Measurements from ENCODE around the gene ZKSCAN1. TPM values are rescaled to one million over a fixed set of nuclear protein-coding genes. Genes with fewer than 3 reads are reported as not detected.

ZKSCAN1 gene
- total RNA-seq, 1 donor from 2014 or later: 61.5 TPM

DNA sequence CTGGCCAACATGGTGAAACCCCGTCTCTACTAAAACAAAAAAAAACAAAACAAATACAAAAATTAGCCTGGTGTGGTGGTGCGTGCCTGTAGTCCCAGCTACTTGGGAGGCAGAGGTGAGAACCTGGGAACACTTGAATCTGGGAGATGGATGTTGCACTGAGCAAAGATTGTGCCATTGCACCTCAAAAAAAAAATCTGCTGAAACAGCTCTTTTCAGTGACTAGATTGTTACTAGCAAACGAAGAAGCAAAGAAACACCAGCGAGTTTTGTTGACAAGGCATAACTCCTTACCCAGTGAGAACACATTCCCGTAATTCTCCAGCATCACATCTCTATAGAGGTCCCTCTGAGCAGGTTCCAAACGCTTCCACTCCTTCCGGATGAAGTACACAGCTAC lies 59.4 kb downstream of the ZKSCAN1 start:
- Mint-ChIP-seq H3K9me3 (ENCODE audit: low read depth) (peaks cover 28% of the 10 kb centered on the region), H3K4me3 (ENCODE audit: unreplicated experiment) (no peak overlapping the region), H3K27ac (ENCODE audit: unreplicated experiment) (no peak overlapping the region), H3K36me3 (ENCODE audit: low read depth) (peaks cover 73% of the 10 kb centered on the region), H3K27me3 (ENCODE audit: low read depth) (no peaks in the 10 kb centered on the region), H3K4me1 (ENCODE audit: low read depth) (peaks cover 18% of the 10 kb centered on the region)
- DNase-seq (ENCODE audit: low spot score): no peak
- TF ChIP-seq, protein P1, sequence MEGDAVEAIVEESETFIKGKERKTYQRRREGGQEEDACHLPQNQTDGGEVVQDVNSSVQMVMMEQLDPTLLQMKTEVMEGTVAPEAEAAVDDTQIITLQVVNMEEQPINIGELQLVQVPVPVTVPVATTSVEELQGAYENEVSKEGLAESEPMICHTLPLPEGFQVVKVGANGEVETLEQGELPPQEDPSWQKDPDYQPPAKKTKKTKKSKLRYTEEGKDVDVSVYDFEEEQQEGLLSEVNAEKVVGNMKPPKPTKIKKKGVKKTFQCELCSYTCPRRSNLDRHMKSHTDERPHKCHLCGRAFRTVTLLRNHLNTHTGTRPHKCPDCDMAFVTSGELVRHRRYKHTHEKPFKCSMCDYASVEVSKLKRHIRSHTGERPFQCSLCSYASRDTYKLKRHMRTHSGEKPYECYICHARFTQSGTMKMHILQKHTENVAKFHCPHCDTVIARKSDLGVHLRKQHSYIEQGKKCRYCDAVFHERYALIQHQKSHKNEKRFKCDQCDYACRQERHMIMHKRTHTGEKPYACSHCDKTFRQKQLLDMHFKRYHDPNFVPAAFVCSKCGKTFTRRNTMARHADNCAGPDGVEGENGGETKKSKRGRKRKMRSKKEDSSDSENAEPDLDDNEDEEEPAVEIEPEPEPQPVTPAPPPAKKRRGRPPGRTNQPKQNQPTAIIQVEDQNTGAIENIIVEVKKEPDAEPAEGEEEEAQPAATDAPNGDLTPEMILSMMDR (IDR thresholded peaks at IDR 0.05): no peak

DNA sequence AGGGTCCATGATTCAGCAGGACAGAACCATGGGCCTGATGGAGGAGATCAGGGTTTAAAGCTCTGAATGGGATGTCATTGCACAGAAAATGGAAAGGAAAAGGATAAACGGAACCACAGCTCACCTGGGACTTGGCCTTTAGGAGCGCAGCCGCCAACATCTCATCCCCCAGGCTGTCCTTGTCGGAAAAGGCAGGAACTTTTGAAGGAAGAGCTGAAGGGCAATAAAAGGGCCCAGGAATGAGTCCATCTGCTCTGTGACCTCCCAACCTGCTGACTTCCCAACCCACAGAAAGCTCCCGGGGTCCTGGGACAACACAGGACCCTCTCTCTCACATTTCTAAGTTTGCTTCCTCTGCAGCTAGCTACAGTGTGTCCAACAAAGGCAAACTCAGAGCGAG lies 60.0 kb downstream of the ZKSCAN1 start:
- DNase-seq (ENCODE audit: low spot score): no peak
- Mint-ChIP-seq H3K4me3 (ENCODE audit: unreplicated experiment) (no peak overlapping the region), H3K36me3 (ENCODE audit: low read depth) (peaks cover 69% of the 10 kb centered on the region), H3K27ac (ENCODE audit: unreplicated experiment) (no peak overlapping the region), H3K4me1 (ENCODE audit: low read depth) (peaks cover 23% of the 10 kb centered on the region), H3K9me3 (ENCODE audit: low read depth) (peaks cover 26% of the 10 kb centered on the region), H3K27me3 (ENCODE audit: low read depth) (no peaks in the 10 kb centered on the region)
- TF ChIP-seq, protein P1 (IDR thresholded peaks at IDR 0.05): no peak

DNA sequence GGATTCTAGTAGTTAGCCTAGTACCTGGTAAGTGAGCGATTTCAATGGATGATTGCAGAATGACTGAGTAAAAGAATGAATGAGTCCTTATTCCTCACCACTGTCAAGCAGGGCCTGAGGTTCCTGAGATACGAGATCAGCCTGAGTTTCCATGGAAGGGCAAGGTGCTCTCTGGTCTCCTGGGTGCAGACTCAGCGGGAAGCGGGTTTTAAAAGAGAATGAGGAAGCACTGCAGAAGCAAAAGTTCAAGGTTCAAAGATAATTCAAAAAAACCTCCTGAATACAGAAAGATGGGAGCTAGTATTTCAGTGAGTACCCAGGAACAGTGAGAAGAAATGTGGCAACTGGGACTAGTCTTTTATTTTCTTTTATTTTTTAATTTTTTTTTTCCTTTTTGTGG lies 61.8 kb downstream of the ZKSCAN1 start:
- no peak for DNase-seq (ENCODE audit: low spot score)
- TF ChIP-seq, protein P1 (IDR thresholded peaks at IDR 0.05): no peak
- Mint-ChIP-seq H3K27me3 (ENCODE audit: low read depth) (no peaks in the 10 kb centered on the region), H3K4me1 (ENCODE audit: low read depth) (peaks cover 32% of the 10 kb centered on the region), H3K27ac (ENCODE audit: unreplicated experiment) (no peak overlapping the region), H3K9me3 (ENCODE audit: low read depth) (peaks cover 8% of the 10 kb centered on the region), H3K4me3 (ENCODE audit: unreplicated experiment) (no peak overlapping the region), H3K36me3 (ENCODE audit: low read depth) (peaks cover 55% of the 10 kb centered on the region)

DNA sequence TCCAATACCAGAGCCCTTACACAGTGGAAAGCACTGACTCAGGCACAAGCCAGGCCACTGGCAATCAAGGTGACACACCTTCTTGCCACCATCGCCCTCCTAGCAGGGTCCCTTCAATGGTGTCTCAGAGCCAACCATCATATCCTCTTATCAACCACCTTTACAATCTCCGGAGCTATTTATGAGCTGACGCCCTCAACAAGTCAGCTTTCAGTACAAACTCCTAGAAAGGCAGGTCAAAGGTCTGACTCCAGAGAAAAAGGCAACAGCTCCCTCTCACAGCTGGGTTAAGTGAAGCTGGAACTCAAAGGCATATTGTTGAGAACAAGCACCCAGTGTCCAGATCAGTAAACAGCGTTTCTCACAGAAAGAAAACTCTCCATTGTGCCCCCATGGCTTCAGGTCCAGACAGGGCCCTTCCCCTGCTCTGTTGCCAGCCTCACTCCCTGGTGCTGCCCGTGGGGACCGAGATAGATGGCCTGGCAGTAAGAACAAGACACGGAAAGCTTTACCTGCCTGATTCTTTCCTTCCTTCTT lies 63.7 kb downstream of the ZKSCAN1 start:
- H3K4me3 Mint-ChIP-seq (ENCODE audit: unreplicated experiment): peak overlapping the region; percentile 89
- H3K27me3 Mint-ChIP-seq (ENCODE audit: low read depth): no peaks in the 10 kb centered on the region
- peaks cover 39% of the 10 kb centered on the region for H3K36me3 Mint-ChIP-seq (ENCODE audit: low read depth)
- TF ChIP-seq, protein P1 (IDR thresholded peaks at IDR 0.05): no peak
- no peaks in the 10 kb centered on the region for H3K9me3 Mint-ChIP-seq (ENCODE audit: low read depth)
- DNase-seq (ENCODE audit: low spot score): no peak
- peaks cover 38% of the 10 kb centered on the region for H3K4me1 Mint-ChIP-seq (ENCODE audit: low read depth)
- peak overlapping the region; percentile 92 for H3K27ac Mint-ChIP-seq (ENCODE audit: unreplicated experiment)

DNA sequence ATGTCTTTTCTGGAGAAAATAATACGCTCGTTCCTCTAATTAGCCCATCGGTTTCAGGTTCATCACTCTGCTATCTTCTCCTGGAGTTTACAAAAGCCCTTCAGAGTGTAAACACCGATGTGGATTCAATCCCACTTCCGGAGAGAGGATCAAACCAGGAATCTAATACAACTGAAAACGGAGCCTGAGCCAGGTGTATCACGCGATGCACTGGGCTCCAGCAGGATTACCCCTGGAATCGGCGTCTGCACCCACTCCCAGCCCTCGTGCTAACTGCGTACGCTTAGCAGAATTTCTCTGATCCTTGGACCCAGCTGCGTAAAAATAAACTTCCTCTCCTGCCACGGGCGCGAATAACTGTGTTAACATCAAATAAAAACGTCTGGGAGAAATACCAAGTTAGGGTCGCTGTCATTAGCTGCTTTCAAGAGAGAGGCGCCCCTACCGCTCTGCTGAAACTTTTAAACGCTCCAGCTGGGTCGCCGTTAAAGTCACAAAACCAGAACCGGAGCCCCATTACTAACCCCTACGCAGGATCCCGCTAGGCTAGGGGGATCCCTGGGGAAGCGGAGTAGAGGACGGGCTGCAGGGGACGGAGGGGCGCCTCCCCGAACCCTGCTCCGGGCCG lies 65.6 kb downstream of the ZKSCAN1 start:
- Mint-ChIP-seq H3K27me3 (ENCODE audit: low read depth) (no peaks in the 10 kb centered on the region), H3K9me3 (ENCODE audit: low read depth) (no peaks in the 10 kb centered on the region), H3K4me3 (ENCODE audit: unreplicated experiment) (peak overlapping the region; percentile 89), H3K4me1 (ENCODE audit: low read depth) (peaks cover 38% of the 10 kb centered on the region), H3K27ac (ENCODE audit: unreplicated experiment) (peak overlapping the region; percentile 92), H3K36me3 (ENCODE audit: low read depth) (peaks cover 23% of the 10 kb centered on the region)
- no peak for DNase-seq (ENCODE audit: low spot score)
- TF ChIP-seq, protein P1 (IDR thresholded peaks at IDR 0.05): no peak

Measured in chondrocyte (in vitro differentiated cells).